Measurements from ENCODE around the gene FNBP1L. TPM values are rescaled to one million over a fixed set of nuclear protein-coding genes. Genes with fewer than 3 reads are reported as not detected.
"Not testable (repeated sequence)": the region's sequence is repeated elsewhere in the genome, so short reads cannot be mapped to it uniquely, and the experiment has no call there.

FNBP1L gene
- polyA plus RNA-seq, 1 experiment = 5.5 TPM

DNA sequence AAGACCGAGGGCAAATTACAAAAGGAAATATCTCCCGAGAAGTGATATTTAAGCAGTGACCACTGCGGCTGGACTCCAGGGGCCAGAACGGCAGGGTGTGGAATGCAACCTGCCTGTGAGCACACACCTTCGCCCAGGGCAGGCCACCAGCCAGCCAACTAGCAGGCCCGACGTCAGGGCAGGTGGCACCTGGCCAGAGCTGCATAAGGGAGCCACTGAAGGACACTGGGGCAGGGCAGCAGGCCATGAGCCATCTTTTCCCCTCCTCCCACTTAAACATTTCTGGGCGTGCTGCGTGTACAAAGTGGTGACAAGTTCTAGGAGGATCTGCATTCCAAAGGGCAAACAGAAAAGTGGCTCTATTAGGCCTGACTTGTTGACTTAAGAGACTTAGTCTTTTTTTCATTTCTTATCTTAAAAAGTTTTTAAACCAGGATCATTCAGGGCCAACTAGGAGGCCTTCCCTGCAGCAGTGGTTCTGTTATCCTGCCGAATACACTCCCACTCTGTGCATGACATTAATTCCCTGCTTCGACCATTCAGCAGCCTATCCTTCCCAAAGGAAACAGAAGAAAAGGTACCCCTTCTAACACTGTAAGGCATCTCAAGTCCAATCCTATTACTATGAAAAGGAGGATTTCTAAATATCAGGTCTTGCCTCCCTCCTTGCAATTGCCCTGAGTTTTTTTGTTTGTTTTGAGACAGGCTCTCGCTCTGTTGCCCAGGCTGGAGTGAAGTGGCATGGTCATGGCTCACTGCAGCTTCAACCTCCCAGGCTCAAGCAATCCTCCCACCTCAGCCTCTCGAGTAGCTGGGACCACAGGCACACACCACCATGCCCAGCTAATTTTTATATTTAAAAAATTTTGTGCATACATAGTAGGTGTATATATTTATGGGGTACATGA lies 137.4 kb downstream of the FNBP1L start:
- no peak for DNase-seq (ENCODE audit: low read depth)
- H3K4me3 ChIP-seq (ENCODE audit: low read depth, low read length) = no peak overlapping the region
- H3K27me3 ChIP-seq (ENCODE audit: control insufficient read depth, insufficient read depth, low read length) = no peaks in the 10 kb centered on the region
- peaks cover 26% of the 10 kb centered on the region for H3K36me3 ChIP-seq (ENCODE audit: control insufficient read depth, insufficient read depth, low read length)
- ChIA-PET CTCF (interaction anchor here (0.7 to 0.8 kb wide), 2 partner anchors 280 to 879 kb away, joined by 3 read pairs; no protein-coding TSS in a partner anchor), POLR2A (no interaction called here)
- TF ChIP-seq, protein P1, sequence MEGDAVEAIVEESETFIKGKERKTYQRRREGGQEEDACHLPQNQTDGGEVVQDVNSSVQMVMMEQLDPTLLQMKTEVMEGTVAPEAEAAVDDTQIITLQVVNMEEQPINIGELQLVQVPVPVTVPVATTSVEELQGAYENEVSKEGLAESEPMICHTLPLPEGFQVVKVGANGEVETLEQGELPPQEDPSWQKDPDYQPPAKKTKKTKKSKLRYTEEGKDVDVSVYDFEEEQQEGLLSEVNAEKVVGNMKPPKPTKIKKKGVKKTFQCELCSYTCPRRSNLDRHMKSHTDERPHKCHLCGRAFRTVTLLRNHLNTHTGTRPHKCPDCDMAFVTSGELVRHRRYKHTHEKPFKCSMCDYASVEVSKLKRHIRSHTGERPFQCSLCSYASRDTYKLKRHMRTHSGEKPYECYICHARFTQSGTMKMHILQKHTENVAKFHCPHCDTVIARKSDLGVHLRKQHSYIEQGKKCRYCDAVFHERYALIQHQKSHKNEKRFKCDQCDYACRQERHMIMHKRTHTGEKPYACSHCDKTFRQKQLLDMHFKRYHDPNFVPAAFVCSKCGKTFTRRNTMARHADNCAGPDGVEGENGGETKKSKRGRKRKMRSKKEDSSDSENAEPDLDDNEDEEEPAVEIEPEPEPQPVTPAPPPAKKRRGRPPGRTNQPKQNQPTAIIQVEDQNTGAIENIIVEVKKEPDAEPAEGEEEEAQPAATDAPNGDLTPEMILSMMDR (IDR thresholded peaks at IDR 0.05; ENCODE audit: insufficient read depth, low read depth, low read length) = no peak

DNA sequence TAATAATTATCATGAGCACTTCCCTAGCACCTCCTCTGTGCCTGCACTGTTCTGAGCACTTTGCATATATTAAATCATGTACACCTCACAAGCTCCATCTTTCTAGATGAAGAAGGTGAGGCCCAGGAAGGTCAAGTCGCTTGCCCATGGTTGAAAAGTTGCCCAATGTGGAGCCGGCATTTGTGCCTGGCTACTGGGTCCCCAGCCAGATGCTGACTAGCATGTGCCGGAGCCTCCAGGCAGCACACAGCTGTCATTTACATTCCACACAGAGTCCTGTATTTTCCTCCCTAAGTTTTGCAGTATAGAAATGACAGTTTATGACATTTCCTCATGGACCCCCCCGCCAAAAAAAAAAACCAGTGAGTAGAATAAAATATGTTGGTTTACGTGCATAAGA lies 139.4 kb downstream of the FNBP1L start:
- ChIA-PET POLR2A (no interaction called here), CTCF (interaction anchor here (1.2 kb wide), 1 partner anchor 27 kb away, joined by 7 read pairs; no protein-coding TSS in a partner anchor)
- H3K36me3 ChIP-seq (ENCODE audit: control insufficient read depth, insufficient read depth, low read length) = peaks cover 27% of the 10 kb centered on the region
- H3K4me3 ChIP-seq (ENCODE audit: low read depth, low read length) = no peak overlapping the region
- H3K27me3 ChIP-seq (ENCODE audit: control insufficient read depth, insufficient read depth, low read length) = no peaks in the 10 kb centered on the region
- DNase-seq (ENCODE audit: low read depth) = no peak
- TF ChIP-seq, protein P1 (IDR thresholded peaks at IDR 0.05; ENCODE audit: insufficient read depth, low read depth, low read length) = no peak

- Histone ChIP-seq H3K27me3 (ENCODE audit: control insufficient read depth, insufficient read depth, low read length) (no peaks in the 10 kb centered on the region), H3K36me3 (ENCODE audit: control insufficient read depth, insufficient read depth, low read length) (peaks cover 22% of the 10 kb centered on the region), H3K4me3 (ENCODE audit: low read depth, low read length) (no peak overlapping the region)
- TF ChIP-seq, protein P1 (IDR thresholded peaks at IDR 0.05; ENCODE audit: insufficient read depth, low read depth, low read length) = no peak
- ChIA-PET POLR2A (no interaction called here), CTCF (no interaction called here)
- DNase-seq (ENCODE audit: low read depth) = no peak
These were observed 140.3 kb downstream of the FNBP1L start for GRCh38 chr1:93588206-93588605.

GRCh38 chr1:93588955-93589354 lies 141.0 kb downstream of the FNBP1L start:
- H3K4me3 ChIP-seq (ENCODE audit: low read depth, low read length) = no peak overlapping the region
- CTCF ChIA-PET = no interaction called here

GRCh38 chr1:93591291-93591675 lies 143.4 kb downstream of the FNBP1L start:
- DNase-seq (ENCODE audit: low read depth); H3K4me3 ChIP-seq (ENCODE audit: low read depth, low read length); POLR2A ChIA-PET; H3K27me3 ChIP-seq (ENCODE audit: control insufficient read depth, insufficient read depth, low read length); CTCF ChIA-PET: not testable (repeated sequence)
- peaks cover 19% of the 10 kb centered on the region for H3K36me3 ChIP-seq (ENCODE audit: control insufficient read depth, insufficient read depth, low read length)

More at GRCh38 chr1:93588955-93589354, 141.0 kb downstream of the FNBP1L start:
- TF ChIP-seq, protein P1 (IDR thresholded peaks at IDR 0.05; ENCODE audit: insufficient read depth, low read depth, low read length) = no peak
- POLR2A ChIA-PET = no interaction called here
- Histone ChIP-seq H3K36me3 (ENCODE audit: control insufficient read depth, insufficient read depth, low read length) (peaks cover 19% of the 10 kb centered on the region), H3K27me3 (ENCODE audit: control insufficient read depth, insufficient read depth, low read length) (no peaks in the 10 kb centered on the region)
- DNase-seq (ENCODE audit: low read depth) = no peak

All from BJ (cell line).